Measurements from ENCODE around the gene HERC2. TPM values are rescaled to one million over a fixed set of nuclear protein-coding genes. Genes with fewer than 3 reads are reported as not detected.

Gene HERC2
- total RNA-seq, 1 donor from 2014 or later: 49.1 TPM

DNA sequence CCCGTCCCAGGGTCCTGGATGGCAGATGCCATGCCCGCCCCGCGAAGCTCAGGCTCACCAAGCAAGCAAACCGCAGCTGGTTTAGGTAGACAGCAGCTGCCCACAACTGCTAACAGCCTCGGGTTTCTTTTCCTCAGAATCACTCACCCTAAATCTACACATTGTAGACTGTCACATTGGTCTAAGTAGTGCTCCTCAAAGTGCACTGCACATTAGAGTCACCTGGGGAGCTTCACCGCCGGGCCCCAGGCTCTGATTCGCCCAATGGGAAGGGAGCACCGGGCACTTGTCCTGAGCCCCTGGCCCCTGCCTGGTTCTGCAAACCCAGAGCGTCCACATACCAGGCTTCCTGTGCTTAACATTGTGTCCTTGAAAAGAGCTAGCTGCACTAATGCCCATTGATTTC lies 223.6 kb downstream of the HERC2 start:
- no peaks in the 10 kb centered on the region for H3K36me3 Mint-ChIP-seq (ENCODE audit: low read depth)
- intact Hi-C loops (cut with micrococcal nuclease): loop anchor here (5.0 kb wide), 1 partner anchor 1169 kb away; the partner anchor contains the start of gene NSMCE3
- DNase-seq: no peak
- H3K27me3 Mint-ChIP-seq: peaks cover 52% of the 10 kb centered on the region
- TF ChIP-seq, protein P1, sequence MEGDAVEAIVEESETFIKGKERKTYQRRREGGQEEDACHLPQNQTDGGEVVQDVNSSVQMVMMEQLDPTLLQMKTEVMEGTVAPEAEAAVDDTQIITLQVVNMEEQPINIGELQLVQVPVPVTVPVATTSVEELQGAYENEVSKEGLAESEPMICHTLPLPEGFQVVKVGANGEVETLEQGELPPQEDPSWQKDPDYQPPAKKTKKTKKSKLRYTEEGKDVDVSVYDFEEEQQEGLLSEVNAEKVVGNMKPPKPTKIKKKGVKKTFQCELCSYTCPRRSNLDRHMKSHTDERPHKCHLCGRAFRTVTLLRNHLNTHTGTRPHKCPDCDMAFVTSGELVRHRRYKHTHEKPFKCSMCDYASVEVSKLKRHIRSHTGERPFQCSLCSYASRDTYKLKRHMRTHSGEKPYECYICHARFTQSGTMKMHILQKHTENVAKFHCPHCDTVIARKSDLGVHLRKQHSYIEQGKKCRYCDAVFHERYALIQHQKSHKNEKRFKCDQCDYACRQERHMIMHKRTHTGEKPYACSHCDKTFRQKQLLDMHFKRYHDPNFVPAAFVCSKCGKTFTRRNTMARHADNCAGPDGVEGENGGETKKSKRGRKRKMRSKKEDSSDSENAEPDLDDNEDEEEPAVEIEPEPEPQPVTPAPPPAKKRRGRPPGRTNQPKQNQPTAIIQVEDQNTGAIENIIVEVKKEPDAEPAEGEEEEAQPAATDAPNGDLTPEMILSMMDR (IDR thresholded peaks at IDR 0.05): no peak
- no peak for ATAC-seq (ENCODE audit: low read depth)
- no peak overlapping the region for H3K27ac Mint-ChIP-seq
- CTCF ChIA-PET: no interaction called here
- H3K4me3 Mint-ChIP-seq: no peak overlapping the region
- H3K4me1 Mint-ChIP-seq: peaks cover 43% of the 10 kb centered on the region
- H3K9me3 Mint-ChIP-seq: no peaks in the 10 kb centered on the region
- POLR2A ChIA-PET: no interaction called here

DNA sequence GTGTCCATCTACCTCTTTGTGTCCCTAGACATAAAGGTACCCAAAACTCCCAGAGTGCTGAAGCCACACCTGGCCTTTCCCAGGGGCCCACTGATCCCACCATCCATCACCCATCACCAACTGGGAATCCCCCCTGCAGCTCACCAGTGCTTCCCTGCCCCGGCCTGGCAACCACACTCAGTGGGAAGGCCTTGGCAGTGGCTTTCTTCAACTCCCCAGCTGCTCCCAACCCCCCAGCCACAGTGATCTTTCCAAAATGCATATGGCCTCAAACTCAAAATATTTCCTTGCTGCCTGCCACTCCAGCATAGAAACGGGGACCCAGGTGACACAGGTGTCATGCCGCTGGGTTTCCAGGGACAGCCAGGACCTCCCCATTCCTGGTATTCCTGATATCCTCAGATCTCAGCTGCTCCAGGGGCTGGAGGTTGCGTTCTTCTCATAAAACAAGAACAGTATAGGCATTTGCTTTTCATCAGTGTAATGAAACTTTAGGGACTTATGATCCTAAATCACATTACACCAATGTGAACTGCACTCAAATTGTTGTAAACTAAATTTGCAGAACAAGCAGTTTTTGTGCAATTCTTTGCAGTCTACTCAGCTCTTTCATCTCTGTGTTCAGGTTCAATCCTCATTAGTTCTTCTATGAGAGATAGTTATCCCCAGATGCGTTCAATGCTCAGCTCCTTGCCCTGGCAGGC lies 224.2 kb downstream of the HERC2 start:
- TF ChIP-seq, protein P1 (IDR thresholded peaks at IDR 0.05): no peak
- H3K27ac Mint-ChIP-seq: no peak overlapping the region
- CTCF ChIA-PET: no interaction called here
- H3K4me3 Mint-ChIP-seq: peak overlapping the region; percentile 72
- intact Hi-C loops (cut with micrococcal nuclease): loop anchor here (5.0 kb wide), 1 partner anchor 1169 kb away; the partner anchor contains the start of gene NSMCE3
- H3K4me1 Mint-ChIP-seq: peaks cover 43% of the 10 kb centered on the region
- H3K9me3 Mint-ChIP-seq: no peaks in the 10 kb centered on the region
- no peak for DNase-seq
- peaks cover 51% of the 10 kb centered on the region for H3K27me3 Mint-ChIP-seq
- POLR2A ChIA-PET: no interaction called here
- no peak for ATAC-seq (ENCODE audit: low read depth)
- H3K36me3 Mint-ChIP-seq (ENCODE audit: low read depth): no peaks in the 10 kb centered on the region

DNA sequence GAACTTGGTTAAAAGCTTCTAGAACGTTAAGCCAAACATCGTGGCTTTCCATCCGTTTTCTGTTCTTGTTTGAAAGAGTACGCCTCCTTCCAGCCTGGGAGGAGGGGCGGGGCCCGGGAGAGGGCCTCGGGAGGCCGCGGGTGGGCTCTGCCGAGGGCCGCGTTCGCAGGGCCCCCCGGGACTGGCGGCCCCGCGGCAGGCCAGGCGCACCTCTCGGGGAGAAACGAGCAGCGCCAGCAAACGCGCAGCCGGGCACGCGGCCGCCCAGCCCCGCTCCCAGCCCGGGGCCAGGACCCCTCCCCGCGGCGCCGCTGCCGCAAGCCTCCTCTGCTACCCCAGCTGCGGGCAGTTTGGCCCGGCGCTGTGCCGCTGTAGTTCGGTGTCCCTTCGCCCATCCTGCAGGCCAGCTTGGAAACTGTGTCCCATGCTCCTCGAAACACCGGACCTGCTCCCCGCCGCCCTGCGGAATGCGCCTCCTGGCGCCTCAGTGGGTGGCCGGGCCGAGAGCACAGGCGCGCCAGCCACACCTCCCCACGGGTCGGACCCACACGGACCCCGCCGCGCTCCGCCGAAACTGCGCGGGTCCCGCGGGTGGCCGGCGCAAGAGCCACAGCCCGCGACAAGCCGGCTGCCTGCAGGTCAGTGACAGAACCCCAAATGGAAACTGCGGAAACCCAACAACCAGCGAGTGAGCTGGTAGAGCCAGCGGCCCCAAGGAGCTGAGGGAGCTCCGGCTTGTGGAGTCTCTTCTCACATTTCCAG lies 225.1 kb downstream of the HERC2 start:
- no peak for ATAC-seq (ENCODE audit: low read depth)
- ChIA-PET CTCF (interaction anchor here (1.8 kb wide), 1 partner anchor 12 kb away, joined by 5 read pairs; no protein-coding TSS in a partner anchor), POLR2A (interaction anchor here (0.7 kb wide), 1 partner anchor 10 kb away, joined by 3 read pairs; no protein-coding TSS in a partner anchor)
- H3K36me3 Mint-ChIP-seq (ENCODE audit: low read depth): no peaks in the 10 kb centered on the region
- H3K4me3 Mint-ChIP-seq: peak overlapping the region; percentile 91
- H3K27me3 Mint-ChIP-seq: peaks cover 52% of the 10 kb centered on the region
- H3K4me1 Mint-ChIP-seq: peaks cover 45% of the 10 kb centered on the region
- H3K27ac Mint-ChIP-seq: no peak overlapping the region
- TF ChIP-seq, protein P1 (IDR thresholded peaks at IDR 0.05): no peak
- intact Hi-C loops (cut with micrococcal nuclease): loop anchor here (5.0 kb wide), 1 partner anchor 1170 kb away; the partner anchor contains the start of gene NSMCE3
- no peaks in the 10 kb centered on the region for H3K9me3 Mint-ChIP-seq
- DNase-seq: peak; percentile 30

DNA sequence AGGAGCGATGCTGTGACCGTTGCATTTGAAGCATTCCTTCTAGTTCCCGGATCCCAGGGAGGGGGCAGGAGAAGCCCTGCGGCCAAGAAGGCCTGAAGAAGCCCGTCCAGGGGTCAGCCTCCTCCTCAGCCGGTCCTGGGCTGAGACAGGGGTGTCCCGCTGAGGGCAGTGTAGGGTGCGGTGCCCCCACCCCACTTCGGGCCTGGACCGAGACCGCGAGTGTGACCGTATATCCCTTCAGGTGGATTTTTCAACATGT lies 225.6 kb downstream of the HERC2 start:
- Mint-ChIP-seq H3K27me3 (peaks cover 54% of the 10 kb centered on the region), H3K4me3 (peak overlapping the region; percentile 91), H3K4me1 (peaks cover 45% of the 10 kb centered on the region), H3K36me3 (ENCODE audit: low read depth) (no peaks in the 10 kb centered on the region), H3K9me3 (peaks cover under 1% of the 10 kb centered on the region), H3K27ac (no peak overlapping the region)
- ChIA-PET CTCF (interaction anchor here (1.8 kb wide), 1 partner anchor 11 kb away, joined by 5 read pairs; no protein-coding TSS in a partner anchor), POLR2A (no interaction called here)
- TF ChIP-seq, protein P1 (IDR thresholded peaks at IDR 0.05): no peak
- intact Hi-C loops (cut with micrococcal nuclease): loop anchor here (5.0 kb wide), 1 partner anchor 1171 kb away; the partner anchor contains the start of gene NSMCE3
- ATAC-seq (ENCODE audit: low read depth) (peak; percentile 2), DNase-seq (no peak)

Measured in activated B cell treated with CpG ODN at 0.5 μM for 24 hours (primary cell).